Activated CD4-positive, alpha-beta T cell treated with anti-CD3 and anti-CD28 coated beads, Interleukin-2, amount 10 ng/mL, durations not matched to agents 7 days and 5 days (primary cell): ENCODE measurements around the gene SLC22A5. TPM values are rescaled to one million over a fixed set of nuclear protein-coding genes. Genes with fewer than 3 reads are reported as not detected.

Experiments used
- CTCF ChIA-PET: fragments of 350-600 bp; sonication (Branson Sonifier 250); formaldehyde crosslinking; loops from one replicate; lab custom pipeline; 2021; ENCODE audit warnings: antibody characterized with exemption; lab: Charles Lee
- POLR2A ChIA-PET: fragments of 350-600 bp; sonication (Branson Sonifier 250); formaldehyde crosslinking; loops from one replicate; lab custom pipeline; 2021; ENCODE audit warnings: antibody characterized with exemption; lab: Charles Lee
- DNase-seq: peaks from one replicate; pipeline ENCODE4 v3.0.0-alpha.2; 2020
- H3K27ac Mint-ChIP-seq: one replicate; pipeline ENCODE4 v1.8.0; 2021; ENCODE audit warnings: mild to moderate bottlenecking, moderate library complexity, mixed read lengths
- H3K27me3 Mint-ChIP-seq: one replicate; pipeline ENCODE4 v1.8.0; 2021; ENCODE audit warnings: mixed read lengths
- H3K36me3 Mint-ChIP-seq: one replicate; pipeline ENCODE4 v1.8.0; 2021; ENCODE audit warnings: low read depth, mixed read lengths
- H3K4me1 Mint-ChIP-seq: one replicate; pipeline ENCODE4 v1.8.0; 2021; ENCODE audit warnings: mixed read lengths
- H3K4me3 Mint-ChIP-seq: one replicate; pipeline ENCODE4 v1.8.0; 2021; ENCODE audit warnings: mild to moderate bottlenecking, moderate library complexity, mixed read lengths
- H3K9me3 Mint-ChIP-seq: one replicate; pipeline ENCODE4 v1.8.0; 2021; ENCODE audit warnings: mixed read lengths
- total RNA-seq, 2 experiments: library from RNA; stranded (reverse); gene quantifications; one replicate each; pipeline ENCODE4 v1.2.3, GENCODE V29; 2021

SLC22A5 gene
- 1 to 10 TPM; 3.2 to 3.6 TPM for total RNA-seq

DNA sequence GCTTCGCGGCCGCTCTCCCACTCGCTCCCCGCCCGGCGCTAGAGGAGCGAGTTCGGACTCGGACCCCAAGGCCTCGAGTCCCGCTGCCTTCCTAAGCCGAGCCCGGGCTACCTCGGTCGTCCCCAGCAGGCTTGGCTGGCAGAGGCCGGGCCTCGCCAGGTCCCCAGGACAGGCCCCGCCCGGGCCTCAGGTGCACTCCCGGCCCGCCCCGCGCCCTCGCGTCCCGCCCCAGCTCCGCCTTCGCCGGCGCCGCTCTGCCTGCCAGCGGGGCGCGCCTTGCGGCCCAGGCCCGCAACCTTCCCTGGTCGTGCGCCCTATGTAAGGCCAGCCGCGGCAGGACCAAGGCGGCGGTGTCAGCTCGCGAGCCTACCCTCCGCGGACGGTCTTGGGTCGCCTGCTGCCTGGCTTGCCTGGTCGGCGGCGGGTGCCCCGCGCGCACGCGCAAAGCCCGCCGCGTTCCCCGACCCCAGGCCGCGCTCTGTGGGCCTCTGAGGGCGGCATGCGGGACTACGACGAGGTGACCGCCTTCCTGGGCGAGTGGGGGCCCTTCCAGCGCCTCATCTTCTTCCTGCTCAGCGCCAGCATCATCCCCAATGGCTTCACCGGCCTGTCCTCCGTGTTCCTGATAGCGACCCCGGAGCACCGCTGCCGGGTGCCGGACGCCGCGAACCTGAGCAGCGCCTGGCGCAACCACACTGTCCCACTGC is at the start of gene SLC22A5:
TSS of gene SLC22A5 (plus strand) at position 237 of the 707 bp plus-strand sequence. CDS start at position 500, 263 bp downstream.
- Mint-ChIP-seq H3K9me3 (no peaks in the 10 kb centered on the region), H3K27me3 (no peaks in the 10 kb centered on the region), H3K4me3 (peak within 1 kb of the TSS; percentile 62), H3K27ac (peak within 1 kb of the TSS; percentile 71), H3K36me3 (no peaks in the 10 kb centered on the region), H3K4me1 (peaks cover 21% of the 10 kb centered on the region)
- ChIA-PET CTCF (interaction anchor here (0.8 to 1.4 kb wide), 8 partner anchors 9 to 450 kb away, joined by 3 to 11 read pairs (median 4); no protein-coding TSS in a partner anchor), POLR2A (interaction anchor here (1.1 kb wide), 1 partner anchor 295 kb away, joined by 3 read pairs; no protein-coding TSS in a partner anchor)
- peak; percentile 59 for DNase-seq

DNA sequence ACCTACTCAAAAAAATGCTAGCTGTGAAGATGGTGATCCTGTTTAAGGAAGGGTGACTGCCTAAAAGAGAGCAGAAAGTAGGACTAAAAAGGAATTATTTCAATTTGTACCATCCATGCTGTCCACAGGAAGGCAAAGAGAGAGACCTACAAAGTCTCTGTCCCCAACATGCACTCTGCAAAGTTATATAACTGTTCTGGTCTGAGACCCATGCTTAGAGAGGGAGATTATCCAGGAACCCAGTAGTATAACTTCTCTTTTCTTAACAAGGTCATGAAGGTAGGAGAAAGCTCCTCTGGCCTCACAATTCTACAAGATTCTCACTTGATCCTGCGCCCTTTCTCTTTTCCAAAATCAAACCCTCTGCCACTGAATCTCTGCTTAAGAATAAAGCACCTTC is 49.5 kb upstream of the SLC22A5 start:
- DNase-seq: no peak
- no peaks in the 10 kb centered on the region for H3K4me1 Mint-ChIP-seq
- H3K9me3 Mint-ChIP-seq: no peaks in the 10 kb centered on the region
- no peaks in the 10 kb centered on the region for H3K36me3 Mint-ChIP-seq
- H3K4me3 Mint-ChIP-seq: no peak overlapping the region
- no peak overlapping the region for H3K27ac Mint-ChIP-seq
- H3K27me3 Mint-ChIP-seq: no peaks in the 10 kb centered on the region
- POLR2A ChIA-PET: no interaction called here
- CTCF ChIA-PET: no interaction called here

DNA sequence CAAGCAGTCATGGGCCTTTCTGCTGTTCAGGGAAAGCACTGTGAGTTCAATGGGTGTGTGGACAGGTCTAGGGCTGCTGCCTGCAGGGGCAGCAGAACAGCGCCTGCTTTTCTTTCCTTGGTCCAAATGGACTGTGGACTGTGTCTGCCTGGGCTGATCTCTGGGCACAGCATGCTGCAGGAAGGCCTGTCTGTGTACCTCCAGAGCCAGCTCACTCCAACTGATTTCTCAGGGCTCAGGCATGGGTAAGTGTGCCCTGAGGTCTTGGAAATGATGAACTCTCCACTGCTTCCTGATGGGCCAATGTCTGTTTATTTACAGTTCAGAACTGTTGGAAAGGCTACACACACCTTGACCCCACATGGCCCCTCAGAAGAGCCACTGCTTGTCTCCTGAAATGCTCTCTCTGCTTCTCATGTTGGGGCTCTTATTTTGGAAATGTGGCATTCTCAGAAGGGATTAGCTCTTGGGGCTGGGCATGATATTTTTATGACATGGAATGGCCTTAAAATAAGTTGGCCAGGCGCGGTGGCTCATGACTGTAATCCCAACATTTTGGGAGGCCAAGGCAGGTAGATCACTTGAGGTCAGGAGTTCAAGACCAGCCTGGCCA is 48.3 kb upstream of the SLC22A5 start:
- no peak for DNase-seq
- CTCF ChIA-PET: interaction anchor here (0.8 to 1.2 kb wide), 2 partner anchors 13 to 29 kb away, joined by 3 read pairs; no protein-coding TSS in a partner anchor

DNA sequence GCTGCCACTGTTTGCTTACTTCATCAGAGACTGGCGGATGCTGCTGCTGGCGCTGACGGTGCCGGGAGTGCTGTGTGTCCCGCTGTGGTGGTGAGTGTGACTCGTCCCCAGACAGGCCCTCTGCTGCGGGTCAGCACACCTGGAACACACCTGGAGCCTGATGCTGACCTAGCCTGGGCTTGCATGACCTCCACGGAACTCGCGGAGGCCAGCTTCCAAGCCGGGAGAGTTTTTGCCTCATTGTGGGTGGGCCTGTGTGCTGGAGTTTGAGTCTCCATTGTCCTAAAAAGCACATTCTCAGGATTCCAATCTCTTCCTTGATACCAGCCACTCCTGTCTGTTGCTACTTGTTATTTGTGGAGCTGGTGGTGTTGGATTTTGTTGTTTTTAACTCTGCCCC is 47.2 kb upstream of the SLC22A5 start:
- H3K36me3 Mint-ChIP-seq: no peaks in the 10 kb centered on the region
- ChIA-PET POLR2A (no interaction called here), CTCF (interaction anchor here (1.3 to 1.5 kb wide), 2 partner anchors 12 to 84 kb away, joined by 3 to 5 read pairs; no protein-coding TSS in a partner anchor)
- no peaks in the 10 kb centered on the region for H3K4me1 Mint-ChIP-seq
- no peak for DNase-seq
- no peak overlapping the region for H3K27ac Mint-ChIP-seq
- no peaks in the 10 kb centered on the region for H3K27me3 Mint-ChIP-seq
- H3K4me3 Mint-ChIP-seq: no peak overlapping the region
- H3K9me3 Mint-ChIP-seq: no peaks in the 10 kb centered on the region

More for the DNA sequence above, 48.3 kb upstream of the SLC22A5 start:
- no peaks in the 10 kb centered on the region for H3K9me3 Mint-ChIP-seq
- POLR2A ChIA-PET: no interaction called here
- no peaks in the 10 kb centered on the region for H3K27me3 Mint-ChIP-seq
- no peaks in the 10 kb centered on the region for H3K4me1 Mint-ChIP-seq
- H3K27ac Mint-ChIP-seq: no peak overlapping the region
- H3K36me3 Mint-ChIP-seq: no peaks in the 10 kb centered on the region
- H3K4me3 Mint-ChIP-seq: no peak overlapping the region

DNA sequence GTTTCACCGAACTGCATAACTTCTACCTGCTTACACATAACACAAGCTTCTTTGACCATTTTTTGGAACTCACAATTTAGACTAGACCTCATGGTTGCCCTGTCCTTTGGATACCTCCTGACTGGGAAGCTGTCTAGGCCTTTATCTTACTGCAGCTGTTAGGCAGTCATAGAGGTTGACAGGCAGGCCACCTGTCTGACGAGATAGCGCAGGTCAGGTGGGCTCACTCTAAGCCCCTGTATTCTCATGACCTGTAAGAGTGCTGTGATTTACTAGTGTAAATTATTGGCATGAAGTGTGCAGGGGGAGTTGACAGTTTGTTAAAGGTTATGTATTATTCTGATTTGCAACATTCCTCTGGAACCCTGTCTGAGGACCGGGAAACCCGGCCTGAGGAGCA is 46.3 kb upstream of the SLC22A5 start:
- no peak for DNase-seq
- Mint-ChIP-seq H3K4me1 (no peaks in the 10 kb centered on the region), H3K9me3 (no peaks in the 10 kb centered on the region), H3K4me3 (no peak overlapping the region), H3K27me3 (no peaks in the 10 kb centered on the region), H3K27ac (no peak overlapping the region), H3K36me3 (no peaks in the 10 kb centered on the region)
- ChIA-PET POLR2A (no interaction called here), CTCF (interaction anchor here (1.3 to 1.5 kb wide), 2 partner anchors 13 to 85 kb away, joined by 3 to 5 read pairs; no protein-coding TSS in a partner anchor)

DNA sequence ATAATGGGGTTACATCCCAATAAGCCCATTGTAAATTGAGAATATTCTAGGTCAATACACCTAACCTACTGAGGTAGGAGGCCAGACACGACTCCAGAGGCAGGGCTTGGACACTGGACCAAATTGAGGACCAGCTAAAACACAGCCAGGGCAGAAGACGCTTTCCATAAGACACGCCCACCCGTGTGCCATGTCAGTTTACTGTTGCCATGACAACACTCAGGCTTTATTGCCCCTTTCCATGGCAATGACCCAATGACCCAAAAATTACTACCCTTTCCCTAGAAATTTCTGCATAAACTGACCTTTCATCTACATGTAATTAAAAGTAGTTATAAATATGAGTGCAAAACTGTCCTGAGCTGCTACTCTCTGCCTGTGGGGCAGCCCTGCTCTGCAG is 43.8 kb upstream of the SLC22A5 start:
- H3K4me3 Mint-ChIP-seq: no peak overlapping the region
- H3K9me3 Mint-ChIP-seq: no peaks in the 10 kb centered on the region
- H3K27me3 Mint-ChIP-seq: no peaks in the 10 kb centered on the region
- CTCF ChIA-PET: interaction anchor here (1.5 kb wide), 1 partner anchor 145 kb away, joined by 3 read pairs; no protein-coding TSS in a partner anchor
- no peak for DNase-seq
- POLR2A ChIA-PET: no interaction called here
- H3K4me1 Mint-ChIP-seq: no peaks in the 10 kb centered on the region
- no peaks in the 10 kb centered on the region for H3K36me3 Mint-ChIP-seq
- H3K27ac Mint-ChIP-seq: no peak overlapping the region

DNA sequence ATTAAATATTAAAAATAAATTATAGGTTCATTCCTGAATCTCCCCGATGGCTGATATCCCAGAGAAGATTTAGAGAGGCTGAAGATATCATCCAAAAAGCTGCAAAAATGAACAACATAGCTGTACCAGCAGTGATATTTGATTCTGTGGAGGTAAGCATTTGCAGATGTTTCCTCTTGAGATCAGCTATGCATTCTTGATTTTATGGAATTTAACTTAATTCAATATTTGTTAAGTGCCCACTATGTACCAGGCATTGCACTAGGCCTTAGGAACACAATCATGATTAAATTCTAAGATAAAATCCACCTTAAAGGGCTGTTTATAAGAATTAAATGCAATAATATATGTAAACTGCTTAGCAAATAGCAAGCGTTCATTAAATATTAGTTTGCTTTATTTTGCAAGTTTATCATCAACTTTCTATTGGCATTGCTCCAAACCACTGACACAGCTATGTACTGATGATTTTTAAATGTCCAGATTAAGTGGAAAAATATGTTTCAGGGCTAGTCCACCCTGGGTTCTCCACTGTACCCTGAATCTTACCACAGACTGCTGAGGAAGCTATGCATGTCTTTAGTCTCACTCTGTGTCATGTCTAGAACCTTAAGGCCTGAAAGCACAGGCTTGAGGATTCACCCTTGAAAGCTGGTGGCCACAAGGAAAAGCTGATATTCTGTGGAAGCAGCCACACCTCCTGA is 42.1 kb upstream of the SLC22A5 start:
- no peak overlapping the region for H3K4me3 Mint-ChIP-seq
- ChIA-PET CTCF (interaction anchor here (2.6 kb wide), 1 partner anchor 28 kb away, joined by 7 read pairs; no protein-coding TSS in a partner anchor), POLR2A (no interaction called here)
- no peaks in the 10 kb centered on the region for H3K4me1 Mint-ChIP-seq
- H3K9me3 Mint-ChIP-seq: no peaks in the 10 kb centered on the region
- H3K36me3 Mint-ChIP-seq: no peaks in the 10 kb centered on the region
- DNase-seq: no peak
- H3K27me3 Mint-ChIP-seq: no peaks in the 10 kb centered on the region
- H3K27ac Mint-ChIP-seq: no peak overlapping the region

DNA sequence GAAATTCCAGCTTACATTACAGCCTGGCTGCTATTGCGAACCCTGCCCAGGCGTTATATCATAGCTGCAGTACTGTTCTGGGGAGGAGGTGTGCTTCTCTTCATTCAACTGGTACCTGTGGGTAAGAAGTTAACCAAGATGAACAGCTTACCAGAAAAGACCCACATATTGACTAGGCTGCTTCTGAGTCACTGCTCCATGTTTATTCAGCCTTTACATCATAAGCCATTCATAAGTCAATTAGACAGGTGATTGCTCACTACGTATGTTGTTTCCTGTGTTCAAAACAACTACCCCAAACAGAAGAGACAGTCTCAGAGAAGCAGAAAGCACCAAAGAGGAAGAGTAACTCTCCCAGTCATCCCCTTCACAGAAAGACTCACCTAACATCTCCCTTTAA is 34.7 kb upstream of the SLC22A5 start:
- Mint-ChIP-seq H3K27me3 (no peaks in the 10 kb centered on the region), H3K36me3 (no peaks in the 10 kb centered on the region), H3K4me1 (peaks cover 6% of the 10 kb centered on the region), H3K4me3 (no peak overlapping the region), H3K27ac (no peak overlapping the region), H3K9me3 (no peaks in the 10 kb centered on the region)
- ChIA-PET POLR2A (no interaction called here), CTCF (interaction anchor here (0.8 to 1.3 kb wide), 4 partner anchors 10 to 38 kb away, joined by 3 read pairs; no protein-coding TSS in a partner anchor)
- no peak for DNase-seq

DNA sequence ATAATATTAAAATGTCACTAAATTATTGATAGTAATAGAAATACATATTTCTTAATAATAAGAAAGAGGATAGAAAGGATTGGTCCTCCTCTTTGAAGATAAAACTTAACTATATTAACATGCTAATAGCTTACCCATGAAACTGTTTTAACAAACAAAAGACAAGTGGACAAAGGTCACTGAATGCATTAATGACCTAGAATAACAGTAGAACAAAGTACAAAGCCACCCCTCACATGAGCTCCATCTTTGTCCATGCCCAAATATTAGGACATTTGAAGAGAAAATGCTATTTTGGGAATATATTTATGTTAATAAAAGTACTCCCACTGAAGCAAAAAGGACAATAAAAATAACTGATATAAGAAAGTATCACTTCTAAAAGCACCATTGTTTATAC is 34.1 kb upstream of the SLC22A5 start:
- H3K9me3 Mint-ChIP-seq: no peaks in the 10 kb centered on the region
- H3K4me1 Mint-ChIP-seq: peaks cover 6% of the 10 kb centered on the region
- no peaks in the 10 kb centered on the region for H3K36me3 Mint-ChIP-seq
- H3K4me3 Mint-ChIP-seq: no peak overlapping the region
- H3K27ac Mint-ChIP-seq: no peak overlapping the region
- H3K27me3 Mint-ChIP-seq: no peaks in the 10 kb centered on the region
- ChIA-PET POLR2A (no interaction called here), CTCF (interaction anchor here (0.8 kb wide), 1 partner anchor 19 kb away, joined by 3 read pairs; no protein-coding TSS in a partner anchor)
- no peak for DNase-seq

DNA sequence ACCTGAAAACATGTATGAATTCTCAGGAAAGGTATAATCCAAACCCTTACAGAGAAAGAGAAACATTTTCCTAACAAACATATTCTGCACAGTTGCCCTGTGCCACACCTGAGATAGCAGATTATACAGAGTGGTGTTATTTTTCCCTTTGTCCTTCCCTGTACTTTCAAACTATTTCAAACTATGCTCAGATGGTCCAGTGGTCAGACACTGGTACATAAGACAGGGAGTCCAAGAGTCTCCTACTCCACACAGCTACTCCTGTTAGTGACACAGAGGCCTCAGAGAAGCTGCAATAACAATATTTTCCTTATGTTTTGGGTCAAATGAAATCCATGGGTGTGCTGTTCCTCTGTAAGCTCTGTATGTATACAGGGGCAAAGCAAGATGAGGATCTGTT is 30.0 kb upstream of the SLC22A5 start:
- Mint-ChIP-seq H3K4me3 (no peak overlapping the region), H3K4me1 (peaks cover 6% of the 10 kb centered on the region), H3K9me3 (no peaks in the 10 kb centered on the region), H3K27ac (no peak overlapping the region), H3K36me3 (no peaks in the 10 kb centered on the region), H3K27me3 (no peaks in the 10 kb centered on the region)
- CTCF ChIA-PET: no interaction called here
- POLR2A ChIA-PET: no interaction called here
- DNase-seq: no peak

DNA sequence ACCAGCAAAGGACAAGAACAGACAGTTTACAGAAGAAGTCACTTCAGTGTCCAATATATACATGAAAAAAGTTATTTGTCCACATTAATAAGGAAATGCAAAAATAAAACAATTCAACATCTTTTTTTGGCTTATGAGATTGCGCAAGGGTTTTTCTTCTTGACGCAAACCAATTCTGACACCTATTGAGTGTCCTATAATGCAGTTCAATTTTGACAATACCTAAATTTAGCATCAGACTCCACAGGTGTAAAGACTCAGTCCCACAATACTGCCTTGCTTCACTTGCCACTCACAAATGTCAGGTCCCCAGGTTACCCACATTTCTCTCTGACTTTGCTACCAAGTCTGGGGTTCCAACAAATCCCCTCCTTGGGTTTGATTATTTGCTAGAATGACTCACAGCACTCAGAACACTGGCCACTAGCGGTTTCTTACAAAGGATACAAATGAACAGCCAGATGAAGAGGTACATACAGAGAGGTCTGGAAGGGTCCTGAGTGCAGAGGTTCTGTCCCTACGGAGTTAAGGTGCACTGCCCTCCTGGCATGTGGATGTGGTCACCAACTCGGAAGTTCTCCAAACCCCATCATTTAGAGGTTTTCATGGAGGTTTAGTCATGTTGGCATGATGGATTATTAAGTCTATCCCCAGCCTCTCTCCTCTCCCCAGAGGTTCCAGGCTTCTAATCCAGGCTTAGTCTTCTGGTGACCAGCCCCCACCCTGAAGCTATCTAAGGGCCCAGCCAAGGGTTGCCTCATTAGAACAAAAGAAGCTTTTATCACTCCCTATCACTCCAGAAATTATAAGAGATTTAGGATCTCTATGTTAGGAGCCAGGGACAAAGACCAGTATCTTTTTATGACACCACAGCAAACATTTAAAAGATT is 27.0 kb upstream of the SLC22A5 start:
- CTCF ChIA-PET: no interaction called here
- Mint-ChIP-seq H3K27me3 (no peaks in the 10 kb centered on the region), H3K9me3 (no peaks in the 10 kb centered on the region), H3K27ac (no peak overlapping the region), H3K4me3 (no peak overlapping the region), H3K4me1 (no peaks in the 10 kb centered on the region), H3K36me3 (no peaks in the 10 kb centered on the region)
- no peak for DNase-seq
- POLR2A ChIA-PET: no interaction called here
